GM19043 (cell line): ENCODE data around the gene PCYT1A.
"Not testable (repeated sequence)": the region's sequence is repeated elsewhere in the genome, so short reads cannot be mapped to it uniquely, and the experiment has no call there.

Source experiments
- ATAC-seq: cut with Tn5 transposase; IDR thresholded peaks from one replicate; pipeline ENCODE4 v1.9.1; 2021; ENCODE audit warnings: low read depth; ENCODE audit not compliant: unreplicated experiment

PCYT1A gene

GRCh38 chr3:196197524-196197923 lies 90.0 kb downstream of the PCYT1A start:
- no peak for ATAC-seq

GRCh38 chr3:196195664-196196265 lies 91.8 kb downstream of the PCYT1A start:
- no peak for ATAC-seq

- ATAC-seq: no peak
These were observed 93.0 kb downstream of the PCYT1A start for GRCh38 chr3:196194542-196194915.

GRCh38 chr3:196193736-196194541 lies 93.6 kb downstream of the PCYT1A start:
- ATAC-seq: no peak

- no peak for ATAC-seq
These were observed 94.3 kb downstream of the PCYT1A start for GRCh38 chr3:196193133-196193735.

- no peak for ATAC-seq
These were observed 94.9 kb downstream of the PCYT1A start for GRCh38 chr3:196192524-196193051.

- ATAC-seq: peak; percentile 38
These were observed 95.4 kb downstream of the PCYT1A start for GRCh38 chr3:196192036-196192523.

- ATAC-seq: no peak
These were observed 97.8 kb downstream of the PCYT1A start for GRCh38 chr3:196189566-196190347.

GRCh38 chr3:196186651-196187573 lies 100.6 kb downstream of the PCYT1A start:
- ATAC-seq: peak; percentile 49

GRCh38 chr3:196184881-196185280 lies 102.6 kb downstream of the PCYT1A start:
- no peak for ATAC-seq

GRCh38 chr3:196184169-196184432 lies 103.4 kb downstream of the PCYT1A start:
- not testable (repeated sequence) for ATAC-seq

- no peak for ATAC-seq
These were observed 106.4 kb downstream of the PCYT1A start for GRCh38 chr3:196181127-196181546.

GRCh38 chr3:196180346-196180745 lies 107.2 kb downstream of the PCYT1A start:
- no peak for ATAC-seq
